Jurkat, Clone E6-1 (cell line): Measurements from ENCODE around the gene SIL1.

Experiments
- DNase-seq: peaks from one replicate; pipeline ENCODE4 v3.0.0-alpha.2; 2011; ENCODE audit warnings: low read depth, low spot score
- H3K4me3 ChIP-seq: 2 replicates; pipeline ENCODE4 v1.5.1; 2011; ENCODE audit warnings: mild to moderate bottlenecking, low read length, control low read depth, moderate library complexity

The SIL1 gene

DNA sequence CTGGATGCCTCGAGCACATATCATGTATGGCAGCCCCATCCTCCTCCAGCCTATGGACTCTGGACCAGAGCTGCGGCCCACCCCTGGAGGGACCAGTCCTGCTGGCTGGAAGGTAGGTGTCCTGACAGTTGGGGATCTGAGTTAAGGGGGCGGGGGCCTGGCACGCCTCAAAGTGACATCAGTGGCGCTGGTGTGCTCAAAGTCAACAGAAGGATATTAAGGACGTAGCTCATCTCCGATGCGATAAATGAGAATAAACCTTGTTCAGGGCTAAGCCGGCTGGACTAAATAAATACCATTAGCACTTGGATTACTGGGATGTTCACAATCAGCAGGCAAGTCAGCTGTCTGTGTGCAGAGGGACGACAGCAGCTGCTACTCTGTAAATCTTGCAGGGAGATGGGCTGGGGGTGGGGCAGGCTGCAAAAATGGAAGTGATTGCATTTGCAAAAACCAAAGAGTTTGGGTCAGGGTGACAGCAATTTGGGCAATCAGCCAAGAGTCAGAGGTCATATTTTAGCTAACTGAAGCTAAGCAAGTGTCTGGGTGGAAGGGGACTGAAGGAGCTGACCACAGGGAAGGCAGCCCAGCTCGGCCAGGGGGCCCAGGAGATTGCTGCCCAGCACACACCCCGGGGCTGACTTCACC, 243.0 kb downstream of the SIL1 start:
- no peak for DNase-seq
- no peak overlapping the region for H3K4me3 ChIP-seq

DNA sequence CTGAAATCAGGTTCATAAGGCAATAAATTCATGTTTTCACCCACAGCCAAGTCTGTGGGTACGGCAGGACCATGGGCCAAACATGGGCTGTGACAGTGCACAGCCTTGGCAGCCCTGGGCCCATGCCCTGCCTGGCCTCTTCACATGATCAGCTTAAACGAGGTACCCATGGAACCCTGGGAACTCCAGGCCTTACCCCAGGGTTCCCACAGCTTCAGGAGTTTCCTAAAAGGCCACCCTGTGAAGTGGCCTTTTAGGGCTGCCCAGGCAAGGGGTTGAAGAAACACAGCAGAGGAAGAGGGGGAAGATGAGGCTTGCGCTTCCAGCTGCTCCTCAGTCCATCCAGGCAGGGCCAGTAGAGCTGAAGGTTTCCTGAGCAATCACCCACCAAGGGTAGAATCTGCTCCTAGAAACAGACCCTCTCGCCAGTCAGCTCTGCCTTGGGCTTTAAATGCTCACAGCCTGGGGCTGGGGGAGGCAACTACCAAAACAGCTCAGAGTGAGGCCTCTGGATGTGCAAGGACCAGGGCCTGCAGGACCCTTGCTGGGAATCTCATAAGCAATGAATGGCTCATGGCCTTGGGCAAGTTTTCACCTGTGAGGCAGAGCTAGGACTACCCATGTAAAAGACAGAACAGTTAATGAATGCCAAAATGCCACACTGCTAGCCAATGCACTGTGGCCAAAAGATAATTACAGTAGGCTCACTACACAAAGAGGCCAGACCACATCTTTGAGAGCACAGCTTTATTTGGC, 243.7 kb downstream of the SIL1 start:
- DNase-seq, result no peak
- H3K4me3 ChIP-seq, result no peak overlapping the region

DNA sequence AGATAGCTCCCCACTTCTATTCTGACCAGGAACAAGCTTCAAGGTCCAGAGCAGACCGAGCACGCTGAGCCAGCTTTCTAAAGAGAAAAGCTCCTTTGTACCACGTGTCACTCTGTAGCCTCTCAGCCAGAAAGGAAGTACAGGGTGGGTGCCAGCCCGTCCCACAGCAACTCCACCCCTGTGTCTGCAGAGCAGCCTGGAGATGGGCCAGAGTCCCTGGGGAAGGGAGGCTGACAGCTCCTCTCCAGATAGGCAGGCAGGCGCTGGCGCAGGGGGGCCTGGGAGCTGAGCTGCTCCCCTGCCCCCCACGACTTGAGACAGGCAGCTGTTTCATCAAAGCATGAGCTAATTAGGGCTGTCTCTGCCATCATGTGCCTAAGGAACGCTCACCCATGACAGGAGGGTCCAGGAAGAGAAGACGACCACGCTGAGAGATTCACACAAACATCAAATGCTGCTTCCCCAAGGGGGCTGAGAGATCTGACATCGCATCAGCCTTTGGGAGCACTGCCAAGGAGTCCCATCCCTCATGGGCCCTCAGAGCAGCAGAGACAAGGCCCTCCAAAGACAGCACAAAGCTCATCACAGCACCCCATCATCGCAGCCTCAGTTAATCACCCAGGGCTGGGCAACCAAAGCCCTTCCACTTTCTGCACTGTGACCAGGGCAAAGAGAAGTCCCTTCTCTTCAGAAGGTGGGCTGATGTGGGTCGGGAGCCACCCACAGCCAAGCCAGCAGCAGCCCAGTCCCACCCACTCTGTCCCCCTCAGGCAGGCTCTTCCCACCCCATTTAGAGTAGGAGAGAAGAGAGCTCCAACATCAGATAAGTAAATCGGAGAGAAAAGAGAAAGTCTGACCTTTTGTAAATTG, 244.5 kb downstream of the SIL1 start:
- no peak overlapping the region for H3K4me3 ChIP-seq
- peak; percentile 50 for DNase-seq

DNA sequence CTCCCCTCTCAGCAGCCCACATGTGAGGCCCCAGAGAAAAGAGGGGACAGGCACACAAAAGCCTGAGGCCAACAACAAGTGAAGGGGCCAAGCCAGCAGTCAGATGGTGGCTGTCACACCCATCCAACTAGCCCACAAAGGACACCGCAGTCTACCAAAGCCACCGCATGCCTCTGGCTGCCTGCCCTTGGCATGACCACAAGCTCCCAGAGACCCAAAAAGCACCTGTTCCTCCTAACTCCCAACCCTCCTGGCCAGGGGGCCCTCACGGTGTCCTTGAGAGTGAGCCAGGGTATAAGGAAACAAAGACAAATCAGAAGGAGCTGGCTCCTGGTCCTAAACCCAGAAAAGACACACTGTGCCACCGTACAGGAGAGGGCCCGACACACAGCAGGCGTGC, 245.2 kb downstream of the SIL1 start:
- no peak overlapping the region for H3K4me3 ChIP-seq
- no peak for DNase-seq

DNA sequence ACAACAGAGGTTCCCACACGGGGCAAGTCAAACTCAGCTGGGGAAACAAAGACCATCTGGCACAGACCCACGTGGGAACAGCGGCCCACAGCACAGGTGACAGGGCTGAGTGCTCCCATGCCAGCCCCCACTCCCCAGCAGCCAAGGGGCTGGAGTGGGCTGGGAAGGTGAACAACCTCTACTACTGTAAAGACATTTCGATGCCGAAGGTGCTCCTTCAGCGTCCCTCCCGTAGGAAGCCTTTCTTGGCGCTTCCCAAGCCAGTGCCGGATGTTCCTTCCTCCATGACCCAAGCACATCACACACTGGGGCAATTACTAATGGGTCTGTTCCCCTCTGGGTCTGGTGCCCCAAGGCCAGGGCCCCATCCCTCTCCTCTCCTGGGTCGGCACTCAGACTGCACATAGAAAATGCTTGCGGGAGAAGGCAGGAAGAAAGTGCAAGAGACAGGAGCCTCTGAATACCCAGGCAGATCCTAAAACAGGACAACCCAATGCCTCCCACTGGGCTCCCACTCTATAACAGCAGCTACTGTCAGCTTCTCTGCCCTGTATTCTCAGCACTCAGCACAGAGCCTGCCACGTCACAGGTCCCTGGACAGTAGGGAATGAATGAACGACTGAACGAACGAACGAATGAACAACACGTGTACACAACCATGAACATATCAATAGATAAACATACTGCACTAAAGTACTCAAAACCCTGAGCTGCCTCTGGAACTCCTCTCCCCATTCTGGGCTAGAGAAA, 246.0 kb downstream of the SIL1 start:
- no peak overlapping the region for H3K4me3 ChIP-seq

DNA sequence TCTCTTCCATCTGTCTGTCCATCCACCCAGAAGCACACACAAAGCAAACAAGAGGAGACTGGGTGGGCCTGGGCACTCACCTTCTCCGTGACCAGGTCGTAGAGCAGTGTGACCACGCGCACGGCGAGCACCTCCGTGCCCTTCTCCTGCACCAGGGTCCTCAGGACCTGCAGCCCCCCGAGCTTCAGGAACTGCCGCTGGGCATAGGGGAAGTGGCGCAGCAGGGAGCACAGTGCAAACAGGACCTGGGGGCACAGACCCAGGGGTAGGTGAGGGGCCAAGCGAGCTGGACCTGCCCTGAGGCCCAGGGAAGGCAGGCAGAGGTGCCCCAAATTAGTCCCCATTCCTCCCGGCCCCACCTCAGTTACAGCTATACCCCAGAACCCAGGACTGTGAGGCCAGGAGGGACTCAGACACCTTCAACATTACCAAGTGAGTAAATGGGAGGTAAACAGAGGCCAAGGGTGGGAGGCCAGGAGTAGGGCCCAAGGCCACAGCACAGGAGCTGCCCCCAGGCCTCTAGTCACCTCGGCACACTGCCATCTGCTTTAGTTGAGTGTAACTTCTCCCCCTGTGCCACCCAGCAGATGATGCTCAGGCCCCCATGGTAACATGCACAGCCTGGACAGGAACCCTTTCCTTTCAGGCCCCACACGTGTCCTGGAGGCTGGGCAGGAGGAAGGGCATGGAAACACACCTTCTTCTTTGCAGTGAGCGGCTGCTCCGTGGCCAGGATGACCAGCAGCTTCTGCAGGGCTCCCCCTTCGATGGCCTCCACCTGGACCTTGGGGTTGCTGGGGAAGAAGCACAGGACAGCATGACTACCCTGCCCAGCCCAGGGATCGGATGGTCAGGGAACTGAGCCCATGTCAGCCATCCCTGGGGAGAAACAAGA, 246.8 kb downstream of the SIL1 start:
- no peak for DNase-seq

More for the DNA sequence above, 246.0 kb downstream of the SIL1 start:
- no peak for DNase-seq

DNA sequence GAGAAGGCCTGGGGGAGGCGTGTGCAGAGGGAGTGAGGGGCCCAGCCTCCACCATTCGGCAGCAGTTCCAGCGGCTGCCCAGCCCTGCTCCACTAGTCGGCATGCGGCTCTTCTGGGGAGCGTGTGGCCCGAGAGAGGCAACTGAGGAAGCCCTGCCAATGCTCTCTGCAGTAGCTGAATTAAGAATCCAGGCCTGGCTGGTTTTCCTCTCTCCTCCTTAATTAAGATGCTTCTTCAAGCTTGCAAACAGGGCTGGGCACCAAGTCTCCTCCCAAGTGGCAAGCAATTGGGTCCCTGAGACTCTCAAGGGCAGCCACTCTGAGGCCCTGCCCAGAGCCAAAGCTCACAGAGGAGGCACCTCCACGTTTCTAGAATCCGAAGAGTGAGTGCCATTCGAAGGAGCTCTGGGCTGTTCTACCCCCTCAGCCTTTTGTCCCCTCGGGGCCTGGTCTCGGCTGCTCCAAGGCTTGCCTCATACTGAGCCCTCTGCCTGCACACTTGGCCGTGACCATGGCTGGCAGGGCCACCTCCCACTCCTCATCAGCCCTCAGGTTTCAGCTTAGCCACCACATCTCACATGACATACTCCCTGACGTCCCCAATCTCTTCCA, 247.6 kb downstream of the SIL1 start:
- DNase-seq, result no peak

More for the DNA sequence above, 246.8 kb downstream of the SIL1 start:
- no peak overlapping the region for H3K4me3 ChIP-seq

DNA sequence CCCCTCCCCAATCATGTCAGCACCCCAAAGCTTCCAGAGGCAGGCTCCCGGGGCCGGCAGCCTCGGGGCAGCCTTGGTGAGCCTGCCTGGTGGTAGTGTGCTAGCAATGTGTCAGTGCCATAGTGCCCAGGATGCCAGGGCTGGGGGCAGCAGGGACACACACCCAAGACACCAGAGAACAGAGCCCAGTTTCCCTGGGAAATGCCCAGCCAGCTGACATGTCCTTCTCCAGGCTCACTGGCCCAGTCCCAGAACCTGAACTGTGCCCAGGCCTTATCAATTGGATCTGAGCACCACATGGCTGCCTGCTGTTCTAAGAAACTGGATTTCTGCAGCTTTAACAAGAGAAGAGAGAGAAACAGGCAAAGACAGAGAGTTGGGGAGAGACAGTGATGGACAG, 248.2 kb downstream of the SIL1 start:
- no peak overlapping the region for H3K4me3 ChIP-seq
- no peak for DNase-seq

More for the DNA sequence above, 247.6 kb downstream of the SIL1 start:
- H3K4me3 ChIP-seq, result no peak overlapping the region

DNA sequence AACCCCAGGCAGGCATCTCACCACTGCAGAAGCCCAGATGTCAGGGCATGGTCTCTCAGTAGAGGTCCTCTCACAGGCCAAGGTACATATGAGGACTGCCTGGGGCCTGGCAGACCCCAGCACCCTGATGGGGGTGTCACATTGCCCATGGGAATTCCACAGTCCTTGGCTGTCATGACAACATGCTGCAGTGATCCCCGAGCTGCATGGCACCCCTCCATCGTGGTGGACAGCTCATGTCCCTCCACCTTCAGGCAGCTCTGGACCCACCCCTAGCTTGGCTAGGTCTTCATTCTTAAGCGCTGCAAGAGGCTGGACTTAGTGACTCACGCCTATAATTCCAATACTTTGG, 249.0 kb downstream of the SIL1 start:
- no peak overlapping the region for H3K4me3 ChIP-seq
- DNase-seq, result no peak

DNA sequence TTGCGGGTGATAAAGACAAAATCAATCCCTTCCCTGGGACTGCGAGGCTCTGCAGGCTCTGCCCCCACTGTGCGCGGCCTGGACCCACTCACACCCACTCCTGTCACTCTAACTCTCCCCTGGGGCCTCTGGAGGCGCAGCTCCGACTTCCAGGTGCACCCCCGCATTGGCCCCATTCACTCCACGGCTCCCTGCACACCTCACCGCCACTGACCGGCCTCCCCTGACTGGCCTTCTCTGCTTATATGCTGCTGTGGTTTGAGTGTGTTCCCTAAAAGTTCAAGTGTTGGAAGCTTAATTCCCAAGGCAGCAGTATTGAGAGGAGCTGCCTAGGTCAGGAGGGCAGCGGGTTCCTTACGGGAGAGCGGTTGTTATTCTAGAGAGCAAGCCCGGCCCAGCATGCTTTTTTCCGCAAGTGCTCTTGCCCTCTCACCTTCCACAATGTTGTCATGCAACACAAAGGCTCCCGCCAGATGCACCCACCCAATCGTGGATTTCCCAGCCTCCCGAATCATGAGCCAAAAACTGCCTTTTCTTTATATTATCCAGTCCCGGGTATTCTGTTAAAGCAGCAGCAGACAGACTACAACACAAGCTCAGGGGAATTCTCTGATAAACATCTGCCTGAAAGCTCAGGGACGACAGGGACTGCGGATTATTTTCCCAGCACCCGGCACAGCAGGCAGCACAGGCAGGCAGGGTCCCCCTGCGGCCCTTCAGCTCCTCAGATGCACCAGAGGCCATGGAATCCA, 249.5 kb downstream of the SIL1 start:
- DNase-seq, result no peak
- no peak overlapping the region for H3K4me3 ChIP-seq

DNA sequence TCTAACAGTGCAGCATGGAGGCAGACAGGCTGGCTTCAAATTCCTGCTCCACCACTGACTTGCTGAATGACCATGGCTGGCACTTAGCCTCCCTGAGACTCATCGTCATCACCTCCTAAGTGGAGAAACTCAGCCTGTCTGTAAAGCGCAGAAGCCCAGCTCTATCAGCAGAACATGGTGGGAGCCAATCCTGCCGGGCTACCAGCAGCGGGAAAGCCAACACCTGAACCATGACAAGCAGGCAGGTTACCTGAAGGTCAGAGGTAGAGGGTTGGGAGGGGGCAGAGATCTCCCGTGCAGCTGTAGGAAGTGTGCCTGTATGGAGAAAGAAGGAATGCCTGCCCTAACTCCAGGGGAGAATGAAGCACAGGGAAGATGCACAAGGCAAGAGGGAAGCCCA, 250.4 kb downstream of the SIL1 start:
- no peak for DNase-seq
- no peak overlapping the region for H3K4me3 ChIP-seq

DNA sequence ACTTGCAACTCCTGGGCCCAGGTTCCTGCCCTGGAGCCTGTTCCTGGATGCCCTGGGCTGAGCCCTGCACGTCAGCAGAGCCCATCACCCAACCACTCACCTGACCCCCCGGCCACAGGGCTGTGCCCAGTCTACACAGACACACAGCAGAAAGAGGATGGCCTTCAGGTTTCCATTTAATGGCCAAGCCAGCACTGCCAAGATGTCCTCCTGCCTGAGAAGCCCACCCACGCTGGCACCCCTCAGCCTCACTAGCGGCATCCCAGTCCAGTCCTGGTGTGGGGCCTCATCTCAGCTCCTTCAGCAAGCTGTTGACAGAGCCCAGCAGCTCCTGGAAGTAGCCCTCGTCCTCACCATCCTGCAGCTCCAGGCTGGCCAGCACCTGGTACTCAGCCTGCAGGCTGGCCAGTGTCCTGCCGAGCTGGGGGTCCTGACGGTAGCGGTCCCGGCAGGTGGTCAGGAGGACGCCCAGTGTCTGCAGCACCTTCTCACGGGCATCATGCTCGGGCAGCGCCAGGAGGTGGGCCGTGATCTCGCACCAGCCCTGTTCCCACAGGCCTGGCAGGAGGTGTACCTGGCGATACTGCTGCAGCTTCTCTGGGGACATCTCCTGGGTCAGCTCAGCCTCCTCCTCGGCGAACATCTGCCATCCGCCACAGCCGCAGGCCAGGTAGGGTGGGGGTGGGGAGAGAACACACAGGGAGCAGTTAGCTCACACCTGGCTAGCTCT, 251.2 kb downstream of the SIL1 start:
- H3K4me3 ChIP-seq, result no peak overlapping the region
- DNase-seq, result no peak

DNA sequence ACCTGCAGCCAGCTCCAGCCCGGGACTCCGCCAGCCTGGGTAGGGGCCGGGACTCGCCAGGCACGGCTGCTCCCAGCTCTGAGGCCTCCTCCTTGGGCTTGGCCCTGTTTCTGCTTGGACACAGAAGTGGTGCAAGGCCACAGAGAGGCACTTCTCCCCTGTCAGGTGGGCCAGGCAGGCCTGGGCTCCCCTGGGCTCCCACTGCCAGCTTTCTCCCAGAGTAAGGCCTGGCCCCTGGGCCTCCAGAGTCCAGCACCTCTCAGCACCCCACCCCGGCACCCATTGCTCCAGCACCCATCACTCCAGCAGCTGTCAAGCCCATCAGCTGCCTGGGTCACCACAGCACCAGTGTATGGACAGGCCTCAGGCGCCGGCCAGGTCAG, 251.9 kb downstream of the SIL1 start:
- H3K4me3 ChIP-seq, result no peak overlapping the region
- no peak for DNase-seq

DNA sequence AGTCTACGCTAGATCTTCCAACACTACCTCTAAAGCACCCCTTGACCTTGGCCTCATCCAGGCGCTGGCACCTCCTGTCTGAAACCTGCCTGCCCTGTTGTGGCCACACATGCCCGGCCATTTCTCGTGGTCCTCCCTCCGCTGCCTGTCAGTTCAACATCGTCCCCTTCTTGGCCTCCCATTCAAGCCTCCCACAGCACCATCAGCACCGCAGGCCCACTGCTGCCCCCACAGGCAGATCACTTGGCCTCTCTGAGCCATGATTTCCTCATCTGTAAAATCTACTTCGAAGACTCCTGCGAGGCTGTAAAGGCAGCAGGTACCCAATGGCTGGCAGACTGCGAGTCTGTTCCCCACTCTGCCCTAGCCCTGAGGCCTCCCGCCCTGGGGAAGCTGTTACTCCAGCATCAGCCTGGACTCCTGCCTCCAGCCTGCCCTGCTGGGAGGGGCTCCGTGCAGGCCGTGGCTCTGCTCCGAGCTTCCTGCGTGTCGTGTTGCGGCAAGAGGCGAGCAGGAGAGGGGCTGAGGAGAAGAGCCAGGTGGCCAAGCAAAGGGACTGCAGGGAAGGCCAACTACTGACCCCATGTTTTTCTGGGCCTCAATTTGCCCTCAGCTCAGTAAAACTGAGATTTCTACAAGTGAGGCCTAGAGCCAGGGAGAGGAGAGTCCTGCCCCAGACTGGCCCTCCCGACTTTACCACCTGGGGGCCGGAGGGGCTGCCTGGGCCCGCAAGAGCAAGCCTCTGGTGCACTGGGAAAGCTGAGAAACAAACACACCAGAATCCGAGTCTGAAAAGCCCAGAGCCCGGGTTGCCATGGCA, 252.5 kb downstream of the SIL1 start:
- no peak overlapping the region for H3K4me3 ChIP-seq
- DNase-seq, result no peak

DNA sequence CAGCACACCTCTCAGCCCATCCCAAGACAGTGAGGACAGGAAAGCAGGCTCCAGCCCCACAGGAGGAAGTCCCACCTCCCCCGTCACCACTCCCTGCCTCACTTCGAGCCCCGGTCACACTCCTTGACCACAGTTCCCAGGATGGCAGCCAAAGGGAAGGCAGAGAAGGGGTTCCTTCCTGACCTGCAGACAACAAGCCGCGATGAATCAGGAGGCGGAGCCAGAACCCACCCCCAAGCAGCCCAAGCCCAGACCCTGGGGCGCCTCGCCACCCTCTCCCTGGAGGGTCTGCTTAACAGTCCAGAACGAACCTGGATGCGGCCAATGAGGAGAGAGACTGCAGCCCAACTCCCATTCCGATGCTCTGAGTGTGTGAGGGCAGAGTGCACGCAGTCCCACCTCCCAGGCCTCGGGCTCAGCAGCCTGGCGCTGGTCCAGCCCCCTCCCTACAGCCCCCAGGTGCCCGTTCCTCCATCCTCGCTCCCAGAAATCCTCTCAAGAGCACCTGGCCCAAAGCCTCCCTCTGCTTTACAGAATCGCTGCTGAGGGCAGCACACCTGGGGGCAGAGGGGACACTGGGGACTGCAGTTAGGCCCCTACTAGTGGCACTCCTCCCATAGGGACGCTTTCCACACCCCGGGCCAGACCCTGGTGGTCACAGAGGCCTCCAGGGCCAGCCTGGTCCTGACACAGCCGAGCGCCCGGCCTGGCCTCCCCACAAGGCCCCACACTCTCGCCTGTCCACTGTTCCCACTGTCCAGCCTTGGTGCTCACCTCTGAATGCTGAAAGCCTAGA, 253.4 kb downstream of the SIL1 start:
- H3K4me3 ChIP-seq, result no peak overlapping the region

More for the DNA sequence above, 253.4 kb downstream of the SIL1 start:
- DNase-seq, result no peak
